HUES6 (cell line): ENCODE measurements around the gene UBE2R2.
"Not testable (repeated sequence)": the region's sequence is repeated elsewhere in the genome, so short reads cannot be mapped to it uniquely, and the experiment has no call there.

Experiments
- H3K27ac ChIP-seq: 2 replicates; pipeline ENCODE4 v1.7.0; 2013; ENCODE audit warnings: low read depth, mild to moderate bottlenecking, low read length, inconsistent platforms
- H3K27me3 ChIP-seq: 2 replicates; pipeline ENCODE4 v1.6.1; 2013; ENCODE audit warnings: low read length; ENCODE audit not compliant: control insufficient read depth, insufficient read depth
- H3K36me3 ChIP-seq: 2 replicates; pipeline ENCODE4 v1.6.1; 2013; ENCODE audit warnings: low read length; ENCODE audit not compliant: control insufficient read depth, insufficient read depth
- H3K4me1 ChIP-seq: 2 replicates; pipeline ENCODE4 v1.6.1; 2013; ENCODE audit warnings: low read length; ENCODE audit not compliant: control insufficient read depth, insufficient read depth
- H3K4me3 ChIP-seq: 2 replicates; pipeline ENCODE4 v1.5.1; 2013; ENCODE audit warnings: low read depth, low read length
- H3K9ac ChIP-seq: one replicate; pipeline ENCODE4 v1.6.1; 2013; ENCODE audit warnings: mild to moderate bottlenecking, low read length
- H3K9me3 ChIP-seq: 2 replicates; pipeline ENCODE4 v1.6.1; 2013; ENCODE audit warnings: low read depth, low read length; ENCODE audit not compliant: control insufficient read depth, insufficient read depth

The UBE2R2 gene

DNA sequence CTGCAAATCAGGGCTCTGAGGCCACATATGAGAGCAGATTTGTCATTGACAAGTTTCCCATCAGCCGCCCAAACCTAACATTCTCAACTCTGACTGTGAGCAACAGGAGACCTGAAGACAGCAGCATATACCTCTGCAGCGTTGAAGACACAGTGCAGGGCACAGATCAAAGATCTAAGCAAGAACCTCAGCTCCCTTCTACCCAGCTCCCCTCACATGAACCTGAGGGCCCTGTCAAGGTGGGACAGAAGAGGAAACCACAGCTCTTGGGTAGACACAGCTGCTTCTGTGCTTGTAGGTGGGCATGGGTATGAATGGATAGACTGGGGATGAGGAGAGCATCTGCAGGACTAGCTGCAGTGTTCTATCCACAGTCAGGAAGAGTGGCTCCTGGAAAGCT is 30.3 kb upstream of the UBE2R2 start:
- no peak overlapping the region for H3K9ac ChIP-seq
- no peak overlapping the region for H3K4me3 ChIP-seq
- no peaks in the 10 kb centered on the region for H3K9me3 ChIP-seq
- H3K36me3 ChIP-seq: no peaks in the 10 kb centered on the region
- no peaks in the 10 kb centered on the region for H3K4me1 ChIP-seq
- H3K27me3 ChIP-seq: no peaks in the 10 kb centered on the region
- no peak overlapping the region for H3K27ac ChIP-seq

DNA sequence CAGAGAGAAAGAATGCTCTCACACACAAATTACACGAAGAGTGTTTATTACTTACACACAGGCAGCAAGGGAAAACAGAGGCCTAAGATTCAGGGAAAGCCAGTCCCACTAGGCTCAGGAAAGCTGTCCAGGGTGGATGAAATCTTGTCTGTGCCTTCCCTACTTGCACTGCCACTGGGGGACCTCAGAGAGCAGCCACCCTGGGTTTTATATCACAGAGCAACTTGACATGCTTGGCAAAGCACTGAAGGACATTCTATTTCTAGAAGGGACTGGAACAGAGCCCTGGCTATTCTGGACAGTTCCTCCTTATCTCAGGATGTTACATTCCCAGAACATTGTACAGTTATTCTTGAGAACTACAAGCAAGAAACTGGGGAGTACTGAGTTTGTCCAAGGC is 29.1 kb upstream of the UBE2R2 start:
- Histone ChIP-seq H3K9ac (no peak overlapping the region), H3K27ac (no peak overlapping the region), H3K27me3 (no peaks in the 10 kb centered on the region), H3K9me3 (no peaks in the 10 kb centered on the region), H3K36me3 (no peaks in the 10 kb centered on the region), H3K4me3 (no peak overlapping the region), H3K4me1 (no peaks in the 10 kb centered on the region)

DNA sequence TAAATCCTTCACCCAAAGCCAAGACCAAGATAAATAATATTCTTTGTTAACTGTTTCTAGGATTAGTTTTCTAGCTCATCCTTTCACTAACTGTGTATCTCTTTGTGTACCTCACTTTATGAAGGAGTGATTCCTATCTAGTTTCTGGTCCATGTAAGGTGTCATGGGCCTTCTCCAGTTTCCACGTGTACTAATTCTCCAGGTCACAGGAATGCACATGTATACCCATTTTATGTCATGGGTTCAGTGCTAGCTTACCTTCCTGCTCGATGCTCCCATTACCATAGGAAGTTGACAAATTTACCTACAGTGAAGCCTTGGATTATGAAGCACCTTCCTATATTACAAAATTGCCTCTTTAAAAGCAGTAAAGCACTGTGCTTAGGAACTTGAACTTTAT is 27.5 kb upstream of the UBE2R2 start:
- not testable (repeated sequence) for H3K9ac ChIP-seq, H3K9me3 ChIP-seq, H3K27ac ChIP-seq, H3K4me3 ChIP-seq, H3K27me3 ChIP-seq, H3K4me1 ChIP-seq, H3K36me3 ChIP-seq

DNA sequence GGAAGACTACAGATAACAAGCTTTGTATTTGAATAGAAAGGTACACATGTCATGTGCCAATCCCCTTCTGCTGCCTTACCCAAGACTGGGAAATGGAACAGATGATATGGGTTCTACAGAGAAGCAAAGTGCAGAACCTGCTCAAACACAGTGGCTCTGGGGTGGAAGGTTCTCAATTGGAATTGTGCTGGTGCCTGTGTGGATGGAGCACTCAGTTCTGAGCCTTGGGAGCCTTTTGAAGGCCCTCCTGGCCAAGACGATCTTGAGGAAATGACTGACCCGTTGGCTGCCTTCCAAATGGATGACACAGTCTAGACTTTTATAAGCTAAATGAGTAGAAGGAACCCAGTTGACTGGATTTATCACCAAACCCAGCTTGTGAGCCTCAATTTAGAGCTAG is 25.8 kb upstream of the UBE2R2 start:
- H3K4me3 ChIP-seq: no peak overlapping the region
- no peaks in the 10 kb centered on the region for H3K36me3 ChIP-seq
- no peak overlapping the region for H3K27ac ChIP-seq
- no peaks in the 10 kb centered on the region for H3K27me3 ChIP-seq
- H3K9me3 ChIP-seq: no peaks in the 10 kb centered on the region
- no peak overlapping the region for H3K9ac ChIP-seq
- peaks cover 3% of the 10 kb centered on the region; the same call in 1 of the 2 replicates for H3K4me1 ChIP-seq

DNA sequence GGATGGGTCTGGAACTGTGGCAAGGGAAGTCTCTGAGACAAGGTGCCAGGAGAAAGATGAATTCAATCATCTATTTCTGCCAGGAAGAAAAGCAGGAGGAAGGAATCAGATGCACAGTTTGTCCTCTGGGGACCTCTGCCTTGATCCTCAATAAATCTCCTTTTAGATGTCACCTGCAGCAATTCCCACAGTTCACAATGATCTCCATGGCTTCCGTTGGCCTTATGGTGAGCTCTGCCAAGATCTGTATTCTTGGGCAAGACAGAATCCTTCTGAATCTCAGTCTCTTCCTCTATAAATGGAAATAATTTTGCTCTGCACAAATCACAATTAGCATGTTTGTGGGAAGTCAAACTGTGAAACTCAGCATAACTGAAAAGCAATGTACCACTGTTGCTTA is 23.5 kb upstream of the UBE2R2 start:
- not testable (repeated sequence) for H3K36me3 ChIP-seq, H3K4me3 ChIP-seq, H3K27me3 ChIP-seq, H3K9me3 ChIP-seq, H3K9ac ChIP-seq, H3K27ac ChIP-seq
- H3K4me1 ChIP-seq: peaks cover 16% of the 10 kb centered on the region

DNA sequence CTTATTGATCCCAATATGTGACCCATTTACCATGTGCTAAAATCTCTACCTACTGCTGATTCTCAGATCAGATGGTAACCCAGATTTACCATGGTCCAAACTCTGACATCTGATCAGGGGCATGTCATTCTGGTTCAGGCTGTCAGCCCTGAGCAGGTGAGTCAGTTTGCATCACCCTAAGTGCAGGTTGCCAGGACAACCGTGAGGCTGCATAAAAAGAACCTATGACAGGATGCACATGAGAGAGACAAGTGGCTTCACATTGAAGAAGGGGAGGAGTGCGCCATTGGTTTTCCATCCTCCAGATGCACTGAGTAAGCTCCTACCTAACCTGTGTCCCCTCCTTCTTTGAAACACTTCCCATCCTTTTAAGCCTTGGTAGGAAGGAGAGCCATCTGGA is 22.4 kb upstream of the UBE2R2 start:
- Histone ChIP-seq H3K27me3 (no peaks in the 10 kb centered on the region), H3K9ac (no peak overlapping the region), H3K9me3 (no peaks in the 10 kb centered on the region), H3K36me3 (no peaks in the 10 kb centered on the region), H3K4me3 (no peak overlapping the region), H3K27ac (no peak overlapping the region), H3K4me1 (peaks cover 16% of the 10 kb centered on the region)

DNA sequence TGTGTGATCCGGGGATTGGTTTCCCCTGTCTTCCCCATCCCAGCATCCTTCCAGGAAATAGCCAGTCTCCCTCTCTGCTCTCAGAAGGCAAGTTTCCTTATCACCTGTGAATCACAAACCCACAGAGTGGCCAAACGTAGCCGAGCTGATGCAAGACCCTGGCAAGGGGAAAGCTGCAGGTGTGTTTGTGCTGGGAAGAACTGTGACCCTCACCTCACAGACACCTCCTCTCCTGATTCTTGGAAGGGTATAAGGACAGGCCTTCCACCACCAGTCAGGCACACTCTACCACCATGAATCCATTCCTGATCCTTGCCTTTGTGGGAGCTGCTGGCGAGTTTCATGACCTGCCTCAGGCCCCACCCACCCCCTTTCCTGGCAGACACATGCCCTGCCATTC is 21.7 kb upstream of the UBE2R2 start, which contains the start of gene PRSS3:
Gene PRSS3 (plus strand): TSS at position 281 of the 400 bp plus-strand sequence. CDS start 13 bp downstream, at position 294.
- Histone ChIP-seq H3K4me3 (no peak within 1 kb of the TSS), H3K36me3 (no peaks in the 10 kb centered on the region), H3K27ac (no peak within 1 kb of the TSS), H3K27me3 (no peaks in the 10 kb centered on the region), H3K4me1 (peaks cover 16% of the 10 kb centered on the region), H3K9me3 (no peaks in the 10 kb centered on the region), H3K9ac (no peak within 1 kb of the TSS)

DNA sequence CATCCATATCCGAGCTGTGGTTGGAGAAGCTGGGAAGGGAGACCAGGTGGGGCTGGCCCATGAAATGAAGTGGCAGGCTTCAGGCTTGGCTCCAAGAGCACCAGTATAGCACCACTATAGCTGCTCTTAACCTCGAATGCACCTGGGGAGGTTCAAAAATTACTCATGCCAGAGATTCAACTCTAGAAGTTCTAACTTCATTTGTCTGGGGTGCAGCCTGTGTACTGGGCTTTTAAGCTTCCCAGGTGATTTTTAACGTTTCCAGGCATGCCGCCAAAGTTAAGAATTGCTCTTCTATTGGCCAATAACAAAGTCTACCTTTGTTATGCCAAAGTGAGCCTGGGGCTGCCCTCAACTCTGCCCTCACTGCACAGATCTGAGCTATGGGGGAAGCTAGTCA is 21.1 kb upstream of the UBE2R2 start:
- H3K27me3 ChIP-seq: no peaks in the 10 kb centered on the region

DNA sequence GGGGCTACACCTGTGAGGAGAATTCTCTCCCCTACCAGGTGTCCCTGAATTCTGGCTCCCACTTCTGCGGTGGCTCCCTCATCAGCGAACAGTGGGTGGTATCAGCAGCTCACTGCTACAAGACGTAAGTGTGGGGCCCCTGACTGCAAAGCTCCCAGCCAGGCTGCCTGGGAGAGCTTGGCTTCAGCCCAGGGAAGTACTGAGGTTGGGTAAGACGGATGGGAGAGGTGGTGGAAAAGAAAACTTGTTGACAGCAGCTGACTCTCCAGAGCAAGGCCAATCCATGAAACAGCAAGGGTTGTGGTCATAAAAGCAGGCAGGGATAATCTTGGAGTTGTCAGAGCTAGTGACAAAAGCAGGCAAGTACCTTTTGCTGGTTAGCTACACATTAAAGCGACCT is 20.3 kb upstream of the UBE2R2 start:
- H3K4me1 ChIP-seq: peaks cover 16% of the 10 kb centered on the region
- H3K9me3 ChIP-seq, H3K36me3 ChIP-seq, H3K9ac ChIP-seq, H3K4me3 ChIP-seq, H3K27ac ChIP-seq, H3K27me3 ChIP-seq: not testable (repeated sequence)

More for the DNA sequence above, 21.1 kb upstream of the UBE2R2 start:
- no peaks in the 10 kb centered on the region for H3K9me3 ChIP-seq
- no peaks in the 10 kb centered on the region for H3K36me3 ChIP-seq
- H3K27ac ChIP-seq: no peak overlapping the region
- H3K9ac ChIP-seq: no peak overlapping the region
- no peak overlapping the region for H3K4me3 ChIP-seq
- peaks cover 16% of the 10 kb centered on the region for H3K4me1 ChIP-seq

DNA sequence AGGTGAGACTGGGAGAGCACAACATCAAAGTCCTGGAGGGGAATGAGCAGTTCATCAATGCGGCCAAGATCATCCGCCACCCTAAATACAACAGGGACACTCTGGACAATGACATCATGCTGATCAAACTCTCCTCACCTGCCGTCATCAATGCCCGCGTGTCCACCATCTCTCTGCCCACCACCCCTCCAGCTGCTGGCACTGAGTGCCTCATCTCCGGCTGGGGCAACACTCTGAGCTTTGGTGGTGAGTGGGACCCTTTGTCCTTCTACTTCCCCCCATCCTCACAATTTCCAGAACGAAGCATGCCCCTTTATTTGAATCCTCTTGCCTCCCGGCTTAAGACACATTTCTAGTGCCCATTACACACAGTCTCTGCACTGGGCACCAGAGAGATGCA is 19.1 kb upstream of the UBE2R2 start:
- H3K36me3 ChIP-seq: no peaks in the 10 kb centered on the region
- H3K27ac ChIP-seq: no peak overlapping the region
- no peaks in the 10 kb centered on the region for H3K9me3 ChIP-seq
- no peak overlapping the region for H3K9ac ChIP-seq
- H3K27me3 ChIP-seq: no peaks in the 10 kb centered on the region
- H3K4me3 ChIP-seq: no peak overlapping the region
- peaks cover 16% of the 10 kb centered on the region for H3K4me1 ChIP-seq

DNA sequence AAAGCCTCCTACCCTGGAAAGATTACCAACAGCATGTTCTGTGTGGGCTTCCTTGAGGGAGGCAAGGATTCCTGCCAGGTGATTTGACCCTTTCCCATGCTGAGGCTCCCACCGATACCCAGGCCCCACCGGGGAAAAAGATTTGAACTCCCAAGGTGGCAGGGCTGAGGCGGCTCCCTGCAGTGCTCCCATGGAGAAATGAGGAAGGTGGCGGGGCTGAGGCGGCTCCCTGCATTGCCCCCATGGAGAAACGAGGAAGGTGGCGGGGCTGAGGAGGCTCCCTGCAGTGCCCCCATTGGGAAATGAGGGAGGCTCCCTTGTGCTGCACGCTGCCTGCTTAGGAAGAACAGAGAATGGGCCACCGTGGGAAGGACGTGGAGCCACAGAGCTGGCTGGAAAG is 18.4 kb upstream of the UBE2R2 start:
- no peaks in the 10 kb centered on the region for H3K9me3 ChIP-seq
- no peaks in the 10 kb centered on the region for H3K36me3 ChIP-seq
- H3K27me3 ChIP-seq: no peaks in the 10 kb centered on the region
- H3K9ac ChIP-seq: no peak overlapping the region
- H3K4me1 ChIP-seq: peaks cover 16% of the 10 kb centered on the region
- no peak overlapping the region for H3K4me3 ChIP-seq
- no peak overlapping the region for H3K27ac ChIP-seq
